ENCODE results near the gene DGCR6L.

DNA sequence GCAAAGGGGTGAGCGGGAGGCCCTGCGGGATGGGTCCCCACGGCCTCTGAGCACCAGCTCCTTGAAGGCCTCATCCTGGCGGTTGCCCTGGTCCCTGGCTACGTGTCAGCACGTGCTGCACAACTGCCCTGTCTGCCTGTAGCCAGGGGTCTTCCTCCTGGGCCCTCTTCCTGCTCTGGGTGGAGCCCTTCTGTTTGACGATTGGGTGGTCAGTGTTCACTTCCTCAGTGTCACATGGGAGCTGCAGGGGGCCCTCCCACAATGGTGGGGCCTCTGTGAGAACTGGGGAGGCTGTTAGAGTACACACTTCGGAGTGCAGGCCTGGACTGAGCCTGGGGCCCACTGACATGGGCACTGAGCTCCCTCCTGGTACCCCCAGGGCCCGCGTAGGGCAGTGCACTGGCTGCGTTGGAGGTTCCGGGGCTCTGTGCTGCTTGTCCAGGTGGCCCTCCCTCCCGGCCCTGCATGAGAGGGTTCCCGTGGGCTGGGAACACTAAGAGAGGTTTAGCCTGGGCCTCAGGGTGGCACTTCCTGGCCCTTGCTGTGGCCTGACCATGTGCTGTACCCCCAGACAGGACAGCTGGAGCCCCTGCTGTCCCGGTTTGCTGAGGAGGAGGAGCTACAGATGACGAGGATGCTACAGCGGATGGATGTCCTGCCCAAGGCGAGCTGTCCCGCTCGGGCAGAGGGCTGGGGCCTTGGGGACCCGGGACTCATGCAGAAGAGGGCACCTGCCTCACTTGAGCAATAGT lies 13.8 kb downstream of the DGCR6L start:
- TF ChIP-seq, protein P1, sequence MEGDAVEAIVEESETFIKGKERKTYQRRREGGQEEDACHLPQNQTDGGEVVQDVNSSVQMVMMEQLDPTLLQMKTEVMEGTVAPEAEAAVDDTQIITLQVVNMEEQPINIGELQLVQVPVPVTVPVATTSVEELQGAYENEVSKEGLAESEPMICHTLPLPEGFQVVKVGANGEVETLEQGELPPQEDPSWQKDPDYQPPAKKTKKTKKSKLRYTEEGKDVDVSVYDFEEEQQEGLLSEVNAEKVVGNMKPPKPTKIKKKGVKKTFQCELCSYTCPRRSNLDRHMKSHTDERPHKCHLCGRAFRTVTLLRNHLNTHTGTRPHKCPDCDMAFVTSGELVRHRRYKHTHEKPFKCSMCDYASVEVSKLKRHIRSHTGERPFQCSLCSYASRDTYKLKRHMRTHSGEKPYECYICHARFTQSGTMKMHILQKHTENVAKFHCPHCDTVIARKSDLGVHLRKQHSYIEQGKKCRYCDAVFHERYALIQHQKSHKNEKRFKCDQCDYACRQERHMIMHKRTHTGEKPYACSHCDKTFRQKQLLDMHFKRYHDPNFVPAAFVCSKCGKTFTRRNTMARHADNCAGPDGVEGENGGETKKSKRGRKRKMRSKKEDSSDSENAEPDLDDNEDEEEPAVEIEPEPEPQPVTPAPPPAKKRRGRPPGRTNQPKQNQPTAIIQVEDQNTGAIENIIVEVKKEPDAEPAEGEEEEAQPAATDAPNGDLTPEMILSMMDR (IDR thresholded peaks at IDR 0.05; ENCODE audit: insufficient read depth, low read length), result no peak
- TF ChIP-seq POLR2AphosphoS5 (IDR thresholded peaks at IDR 0.05; ENCODE audit: low read depth) (no peak), GABPA (IDR thresholded peaks at IDR 0.05; ENCODE audit: low read depth) (no peak), SPI1 (IDR thresholded peaks at IDR 0.05; ENCODE audit: borderline replicate concordance, low read depth) (no peak)
- TF ChIP-seq, protein P2, sequence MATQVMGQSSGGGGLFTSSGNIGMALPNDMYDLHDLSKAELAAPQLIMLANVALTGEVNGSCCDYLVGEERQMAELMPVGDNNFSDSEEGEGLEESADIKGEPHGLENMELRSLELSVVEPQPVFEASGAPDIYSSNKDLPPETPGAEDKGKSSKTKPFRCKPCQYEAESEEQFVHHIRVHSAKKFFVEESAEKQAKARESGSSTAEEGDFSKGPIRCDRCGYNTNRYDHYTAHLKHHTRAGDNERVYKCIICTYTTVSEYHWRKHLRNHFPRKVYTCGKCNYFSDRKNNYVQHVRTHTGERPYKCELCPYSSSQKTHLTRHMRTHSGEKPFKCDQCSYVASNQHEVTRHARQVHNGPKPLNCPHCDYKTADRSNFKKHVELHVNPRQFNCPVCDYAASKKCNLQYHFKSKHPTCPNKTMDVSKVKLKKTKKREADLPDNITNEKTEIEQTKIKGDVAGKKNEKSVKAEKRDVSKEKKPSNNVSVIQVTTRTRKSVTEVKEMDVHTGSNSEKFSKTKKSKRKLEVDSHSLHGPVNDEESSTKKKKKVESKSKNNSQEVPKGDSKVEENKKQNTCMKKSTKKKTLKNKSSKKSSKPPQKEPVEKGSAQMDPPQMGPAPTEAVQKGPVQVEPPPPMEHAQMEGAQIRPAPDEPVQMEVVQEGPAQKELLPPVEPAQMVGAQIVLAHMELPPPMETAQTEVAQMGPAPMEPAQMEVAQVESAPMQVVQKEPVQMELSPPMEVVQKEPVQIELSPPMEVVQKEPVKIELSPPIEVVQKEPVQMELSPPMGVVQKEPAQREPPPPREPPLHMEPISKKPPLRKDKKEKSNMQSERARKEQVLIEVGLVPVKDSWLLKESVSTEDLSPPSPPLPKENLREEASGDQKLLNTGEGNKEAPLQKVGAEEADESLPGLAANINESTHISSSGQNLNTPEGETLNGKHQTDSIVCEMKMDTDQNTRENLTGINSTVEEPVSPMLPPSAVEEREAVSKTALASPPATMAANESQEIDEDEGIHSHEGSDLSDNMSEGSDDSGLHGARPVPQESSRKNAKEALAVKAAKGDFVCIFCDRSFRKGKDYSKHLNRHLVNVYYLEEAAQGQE (IDR thresholded peaks at IDR 0.05; ENCODE audit: insufficient replicate concordance, low read depth), result no peak

Data from HL-60 (cell line).